ENCODE measurements around the gene ZNF665.

ZNF665 gene

GRCh38 chr19:53165691-53166091 lies 27.5 kb downstream of the ZNF665 start:
- H3K23ac ChIP-seq (ENCODE audit: low read length), result no peak overlapping the region
- H3K27ac ChIP-seq (ENCODE audit: low read depth, low read length), result no peak overlapping the region
- WGBS (ENCODE audit: extremely low coverage, insufficient coverage, insufficient read length), result no CpG with 5 or more reads among the region's 3 CpGs
- H2BK12ac ChIP-seq (ENCODE audit: low read length), result no peak overlapping the region
- no peak overlapping the region for H3K9ac ChIP-seq (ENCODE audit: low read length)
- no peak overlapping the region for H4K8ac ChIP-seq (ENCODE audit: low read depth, low read length)
- H2BK120ac ChIP-seq (ENCODE audit: insufficient read depth, low read length, poor library complexity), result no peak overlapping the region
- no peak overlapping the region for H3K4ac ChIP-seq (ENCODE audit: low read depth, low read length)
- no peak overlapping the region for H2BK5ac ChIP-seq (ENCODE audit: low read depth, low read length, poor library complexity)
- H3K14ac ChIP-seq (ENCODE audit: low read length), result no peak overlapping the region
- no peaks in the 10 kb centered on the region for H3K27me3 ChIP-seq (ENCODE audit: insufficient read depth, low read length)
- no peaks in the 10 kb centered on the region for H3K79me1 ChIP-seq (ENCODE audit: low read length)
- H4K12ac ChIP-seq (ENCODE audit: low read depth, low read length), result no peak overlapping the region
- H3K4me2 ChIP-seq (ENCODE audit: low read length), result no peak overlapping the region
- H2AFZ ChIP-seq (ENCODE audit: insufficient read depth, low read length, poor library complexity), result no peak overlapping the region
- H3K18ac ChIP-seq (ENCODE audit: low read length), result no peak overlapping the region
- no peaks in the 10 kb centered on the region for H3K4me1 ChIP-seq (ENCODE audit: control insufficient read depth in 1 of 2, insufficient read depth in 2 of 2, low read length in 2 of 2)
- peaks cover 3% of the 10 kb centered on the region for H3K9me3 ChIP-seq (ENCODE audit: insufficient read depth, low read depth, low read length)
- H4K91ac ChIP-seq (ENCODE audit: low read depth, low read length), result no peak overlapping the region
- H3K4me3 ChIP-seq (ENCODE audit: low read depth, low read length), result no peak overlapping the region
- H3K36me3 ChIP-seq (ENCODE audit: control insufficient read depth in 1 of 2, insufficient read depth in 2 of 2, low read length in 2 of 2), result peaks cover 2 to 7% of the 10 kb centered on the region in 2 experiments
- no peaks in the 10 kb centered on the region for H3K79me2 ChIP-seq (ENCODE audit: control insufficient read depth, insufficient read depth, low read length, poor library complexity)
- DNase-seq, result no peak
- H2AK5ac ChIP-seq (ENCODE audit: low read length), result no peak overlapping the region

- H3K36me3 ChIP-seq (ENCODE audit: control insufficient read depth in 1 of 2, insufficient read depth in 2 of 2, low read length in 2 of 2), result peaks cover 2 to 7% of the 10 kb centered on the region in 2 experiments
- no peak overlapping the region for H4K91ac ChIP-seq (ENCODE audit: low read depth, low read length)
- no peak overlapping the region for H3K4me3 ChIP-seq (ENCODE audit: low read depth, low read length)
- H4K8ac ChIP-seq (ENCODE audit: low read depth, low read length), result no peak overlapping the region
- no peak overlapping the region for H3K23ac ChIP-seq (ENCODE audit: low read length)
- H3K79me1 ChIP-seq (ENCODE audit: low read length), result peaks cover 5% of the 10 kb centered on the region
- no peak for DNase-seq
- peaks cover 6 to 8% of the 10 kb centered on the region in 2 experiments for H3K4me1 ChIP-seq (ENCODE audit: control insufficient read depth in 1 of 2, insufficient read depth in 2 of 2, low read length in 2 of 2)
- no peak overlapping the region for H2AK5ac ChIP-seq (ENCODE audit: low read length)
- peaks cover 3% of the 10 kb centered on the region for H3K9me3 ChIP-seq (ENCODE audit: insufficient read depth, low read depth, low read length)
- H4K12ac ChIP-seq (ENCODE audit: low read depth, low read length), result no peak overlapping the region
- WGBS (ENCODE audit: extremely low coverage, insufficient coverage, insufficient read length), result no CpG with 5 or more reads among the region's 3 CpGs
- H3K18ac ChIP-seq (ENCODE audit: low read length), result no peak overlapping the region
- H2BK12ac ChIP-seq (ENCODE audit: low read length), result no peak overlapping the region
- no peak overlapping the region for H3K9ac ChIP-seq (ENCODE audit: low read length)
- H2BK5ac ChIP-seq (ENCODE audit: low read depth, low read length, poor library complexity), result no peak overlapping the region
- H3K27me3 ChIP-seq (ENCODE audit: insufficient read depth, low read length), result no peaks in the 10 kb centered on the region
- H3K27ac ChIP-seq (ENCODE audit: low read depth, low read length), result no peak overlapping the region
- no peak overlapping the region for H2AFZ ChIP-seq (ENCODE audit: insufficient read depth, low read length, poor library complexity)
- H3K4ac ChIP-seq (ENCODE audit: low read depth, low read length), result no peak overlapping the region
- H3K4me2 ChIP-seq (ENCODE audit: low read length), result no peak overlapping the region
- H3K14ac ChIP-seq (ENCODE audit: low read length), result no peak overlapping the region
- no peak overlapping the region for H2BK120ac ChIP-seq (ENCODE audit: insufficient read depth, low read length, poor library complexity)
- H3K79me2 ChIP-seq (ENCODE audit: control insufficient read depth, insufficient read depth, low read length, poor library complexity), result peaks cover 5% of the 10 kb centered on the region
These were observed 32.0 kb downstream of the ZNF665 start for GRCh38 chr19:53161123-53161522.

- Histone ChIP-seq H3K14ac (ENCODE audit: low read length) (no peak overlapping the region), H2BK120ac (ENCODE audit: insufficient read depth, low read length, poor library complexity) (no peak overlapping the region), H4K91ac (ENCODE audit: low read depth, low read length) (no peak overlapping the region), H3K9ac (ENCODE audit: low read length) (no peak overlapping the region), H3K79me1 (ENCODE audit: low read length) (peaks cover 5% of the 10 kb centered on the region), H3K27ac (ENCODE audit: low read depth, low read length) (no peak overlapping the region), H3K36me3 (ENCODE audit: control insufficient read depth in 1 of 2, insufficient read depth in 2 of 2, low read length in 2 of 2) (peaks cover 2 to 6% of the 10 kb centered on the region in 2 experiments), H3K18ac (ENCODE audit: low read length) (no peak overlapping the region), H3K79me2 (ENCODE audit: control insufficient read depth, insufficient read depth, low read length, poor library complexity) (peaks cover 5% of the 10 kb centered on the region), H3K9me3 (ENCODE audit: insufficient read depth, low read depth, low read length) (peaks cover 3% of the 10 kb centered on the region), H3K23ac (ENCODE audit: low read length) (no peak overlapping the region), H3K4ac (ENCODE audit: low read depth, low read length) (no peak overlapping the region), H3K4me2 (ENCODE audit: low read length) (no peak overlapping the region), H4K8ac (ENCODE audit: low read depth, low read length) (no peak overlapping the region), H2AFZ (ENCODE audit: insufficient read depth, low read length, poor library complexity) (no peak overlapping the region), H3K4me1 (ENCODE audit: control insufficient read depth in 1 of 2, insufficient read depth in 2 of 2, low read length in 2 of 2) (peaks cover 6 to 8% of the 10 kb centered on the region in 2 experiments), H4K12ac (ENCODE audit: low read depth, low read length) (no peak overlapping the region), H2BK5ac (ENCODE audit: low read depth, low read length, poor library complexity) (no peak overlapping the region), H3K4me3 (ENCODE audit: low read depth, low read length) (no peak overlapping the region), H2BK12ac (ENCODE audit: low read length) (no peak overlapping the region), H2AK5ac (ENCODE audit: low read length) (no peak overlapping the region), H3K27me3 (ENCODE audit: insufficient read depth, low read length) (no peaks in the 10 kb centered on the region)
- WGBS (ENCODE audit: extremely low coverage, insufficient coverage, insufficient read length), result 100% methylated on average over 2 of the region's 3 CpGs
- DNase-seq, result no peak
These were observed 32.8 kb downstream of the ZNF665 start for GRCh38 chr19:53160350-53160749.

GRCh38 chr19:53158119-53158656 lies 35.0 kb downstream of the ZNF665 start:
- Histone ChIP-seq H3K9me3 (ENCODE audit: insufficient read depth, low read depth, low read length) (peaks cover 6% of the 10 kb centered on the region), H2AFZ (ENCODE audit: insufficient read depth, low read length, poor library complexity) (peak overlapping the region; percentile 30), H3K4me1 (ENCODE audit: control insufficient read depth in 1 of 2, insufficient read depth in 2 of 2, low read length in 2 of 2) (peaks cover 6 to 8% of the 10 kb centered on the region in 2 experiments)

More at GRCh38 chr19:53158119-53158656, 35.0 kb downstream of the ZNF665 start:
- Histone ChIP-seq H4K91ac (ENCODE audit: low read depth, low read length) (peak overlapping the region; percentile 28), H3K4me2 (ENCODE audit: low read length) (peak overlapping the region; percentile 96), H3K27ac (ENCODE audit: low read depth, low read length) (peak overlapping the region; percentile 48), H3K14ac (ENCODE audit: low read length) (peak overlapping the region; percentile 83), H3K4ac (ENCODE audit: low read depth, low read length) (peak overlapping the region; percentile 49), H3K18ac (ENCODE audit: low read length) (peak overlapping the region; percentile 87), H3K79me2 (ENCODE audit: control insufficient read depth, insufficient read depth, low read length, poor library complexity) (peaks cover 5% of the 10 kb centered on the region), H4K12ac (ENCODE audit: low read depth, low read length) (peak overlapping the region; percentile 59), H2BK120ac (ENCODE audit: insufficient read depth, low read length, poor library complexity) (no peak overlapping the region), H3K36me3 (ENCODE audit: control insufficient read depth in 1 of 2, insufficient read depth in 2 of 2, low read length in 2 of 2) (peaks cover 4 to 9% of the 10 kb centered on the region in 2 experiments), H2AK5ac (ENCODE audit: low read length) (peak overlapping the region; percentile 36), H3K23ac (ENCODE audit: low read length) (no peak overlapping the region), H3K4me3 (ENCODE audit: low read depth, low read length) (peak overlapping the region; percentile 68), H3K9ac (ENCODE audit: low read length) (peak overlapping the region; percentile 89), H2BK12ac (ENCODE audit: low read length) (no peak overlapping the region), H2BK5ac (ENCODE audit: low read depth, low read length, poor library complexity) (no peak overlapping the region), H3K79me1 (ENCODE audit: low read length) (peaks cover 5% of the 10 kb centered on the region), H3K27me3 (ENCODE audit: insufficient read depth, low read length) (no peaks in the 10 kb centered on the region), H4K8ac (ENCODE audit: low read depth, low read length) (peak overlapping the region; percentile 46)
- WGBS (ENCODE audit: extremely low coverage, insufficient coverage, insufficient read length), result no CpG with 5 or more reads among the region's 41 CpGs
- peak; percentile 62 to 76 for DNase-seq
